ENCODE results near the gene KRTAP4-8. TPM values are rescaled to one million over a fixed set of nuclear protein-coding genes. Genes with fewer than 3 reads are reported as not detected.
"Not testable (repeated sequence)": the region's sequence is repeated elsewhere in the genome, so short reads cannot be mapped to it uniquely, and the experiment has no call there.

KRTAP4-8 gene
- total RNA-seq, 4 donors from 2014 or later, result not detected

DNA sequence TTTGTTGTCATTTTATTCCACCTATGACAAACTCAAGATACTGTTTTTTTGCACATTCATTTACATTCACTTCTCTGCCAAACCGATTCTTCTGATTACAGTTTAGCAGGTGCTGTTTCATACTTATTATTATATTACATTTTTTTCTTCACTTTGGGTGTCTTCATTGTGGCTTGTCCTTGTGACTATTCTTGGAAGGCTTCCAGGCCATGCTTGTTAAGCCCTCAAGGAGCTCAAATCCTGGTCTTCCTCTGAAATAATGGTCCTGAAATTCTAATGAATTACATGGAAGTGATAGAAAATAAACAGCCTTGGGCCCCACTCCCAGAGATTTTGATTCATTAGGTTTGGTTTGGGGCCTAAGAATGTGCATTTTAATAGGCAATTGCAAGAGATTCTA is 33.6 kb downstream of the KRTAP4-8 start:
- WGBS, 2 donors, result 85 to 88% methylated on average over 1 of the region's 1 CpG
- H3K9me3 ChIP-seq, result no peaks in the 10 kb centered on the region
- H3K27me3 ChIP-seq, result no peaks in the 10 kb centered on the region
- peaks cover 0 to 13% (median 0%) of the 10 kb centered on the region in 4 donors for H3K4me1 ChIP-seq
- H3K27ac ChIP-seq, result no peak overlapping the region
- H3K4me3 ChIP-seq, result no peak overlapping the region
- no peaks in the 10 kb centered on the region for H3K36me3 ChIP-seq
- DNase-seq (ENCODE audit: low spot score in 2 of 2), result no peak
- TF ChIP-seq EP300 (IDR thresholded peaks at IDR 0.05) (no peak), POLR2A (IDR thresholded peaks at IDR 0.05) (no peak), CTCF (IDR thresholded peaks at IDR 0.05) (no peak)

- Histone ChIP-seq H3K27me3 (no peaks in the 10 kb centered on the region), H3K36me3 (no peaks in the 10 kb centered on the region), H3K9me3 (no peaks in the 10 kb centered on the region), H3K4me3 (no peak overlapping the region), H3K4me1 (peaks cover 0 to 15% (median 0%) of the 10 kb centered on the region in 4 donors), H3K27ac (no peak overlapping the region)
- TF ChIP-seq CTCF (IDR thresholded peaks at IDR 0.05) (no peak), POLR2A (IDR thresholded peaks at IDR 0.05) (no peak), EP300 (IDR thresholded peaks at IDR 0.05) (no peak)
- no peak for DNase-seq (ENCODE audit: low spot score in 2 of 2)
- 71 to 78% methylated on average over 4 of the region's 4 CpGs for WGBS, 2 donors
These were observed 34.5 kb downstream of the KRTAP4-8 start for GRCh38 chr17:41063449-41063848.

DNA sequence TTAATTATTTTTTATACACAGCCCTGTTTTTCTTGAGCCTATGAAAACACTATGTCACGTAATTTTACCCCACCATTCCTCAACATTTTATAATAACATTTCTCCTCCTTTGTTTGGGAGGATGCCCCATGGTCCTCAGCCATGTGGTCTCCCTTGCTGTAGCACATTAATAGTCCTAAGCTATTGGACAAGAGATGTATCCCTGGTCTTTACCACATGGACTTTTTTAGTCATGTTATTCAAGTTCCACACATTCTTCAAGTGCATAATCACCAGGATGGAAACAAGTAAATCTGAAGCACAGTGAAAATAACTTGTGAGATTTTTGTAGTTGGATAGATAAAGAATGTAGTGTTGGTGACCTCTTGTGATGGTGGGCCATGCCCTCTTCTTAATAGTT is 36.0 kb downstream of the KRTAP4-8 start:
- no peak for DNase-seq (ENCODE audit: low spot score in 2 of 2)
- 62 to 66% methylated on average over 1 of the region's 1 CpG for WGBS, 2 donors
- H3K27ac ChIP-seq, result peak overlapping the region in 1 of 4 donors; percentile 36

GRCh38 chr17:41060052-41060604 is 37.8 kb downstream of the KRTAP4-8 start, which contains the start of gene KRTAP2-3:
Gene KRTAP2-3 (minus strand): TSS chr17:41060114. CDS start chr17:41060050, 64 bp downstream.
- DNase-seq (ENCODE audit: low spot score in 2 of 2), result no peak
- peaks cover 0 to 4% (median 0%) of the 10 kb centered on the region in 4 donors for H3K9me3 ChIP-seq
- H3K4me1 ChIP-seq, result peaks cover 0 to 15% (median 0%) of the 10 kb centered on the region in 4 donors
- no peaks in the 10 kb centered on the region for H3K27me3 ChIP-seq
- no peaks in the 10 kb centered on the region for H3K36me3 ChIP-seq
- H3K4me3 ChIP-seq, result no peak within 1 kb of the TSS
- TF ChIP-seq EP300 (IDR thresholded peaks at IDR 0.05), result no peak
- no peak for TF ChIP-seq POLR2A (IDR thresholded peaks at IDR 0.05)
- TF ChIP-seq CTCF (IDR thresholded peaks at IDR 0.05), result no peak
- H3K27ac ChIP-seq, result peak within 1 kb of the TSS in 1 of 4 donors; percentile 26
- 45 to 55% methylated on average over 6 of the region's 6 CpGs for WGBS, 2 donors

More for the DNA sequence above, 36.0 kb downstream of the KRTAP4-8 start:
- no peaks in the 10 kb centered on the region for H3K27me3 ChIP-seq
- H3K36me3 ChIP-seq, result no peaks in the 10 kb centered on the region
- peaks cover 0 to 15% (median 0%) of the 10 kb centered on the region in 4 donors for H3K4me1 ChIP-seq
- H3K9me3 ChIP-seq, result peaks cover 0 to 4% (median 0%) of the 10 kb centered on the region in 4 donors
- H3K4me3 ChIP-seq, result no peak overlapping the region
- no peak for TF ChIP-seq POLR2A (IDR thresholded peaks at IDR 0.05)
- no peak for TF ChIP-seq CTCF (IDR thresholded peaks at IDR 0.05)
- TF ChIP-seq EP300 (IDR thresholded peaks at IDR 0.05), result no peak

- WGBS, 2 donors, result 31 to 39% methylated on average over 8 to 11 of the region's 31 CpGs
- not testable (repeated sequence) for H3K9me3 ChIP-seq; H3K36me3 ChIP-seq; H3K4me3 ChIP-seq; H3K27me3 ChIP-seq; H3K27ac ChIP-seq; DNase-seq (ENCODE audit: low spot score in 2 of 2)
- peaks cover 0 to 15% (median 0%) of the 10 kb centered on the region in 4 donors for H3K4me1 ChIP-seq
These were observed 38.5 kb downstream of the KRTAP4-8 start for GRCh38 chr17:41059276-41060051.
